Mesothelial cell of epicardium (in vitro differentiated cells): ENCODE data around the gene ASB4. TPM values are rescaled to one million over a fixed set of nuclear protein-coding genes. Genes with fewer than 3 reads are reported as not detected.
"Not testable (repeated sequence)": the region's sequence is repeated elsewhere in the genome, so short reads cannot be mapped to it uniquely, and the experiment has no call there.

Experiments used
- DNase-seq, 2 experiments: peaks; one replicate each; pipeline ENCODE4 v3.0.0; 2021; ENCODE audit warnings: low spot score in 2 of 2; ENCODE audit not compliant: unreplicated experiment in 2 of 2
- H3K27ac Mint-ChIP-seq: 2 replicates; pipeline ENCODE4 v1.8.0; 2021; ENCODE audit warnings: mixed read lengths
- H3K27me3 Mint-ChIP-seq: 2 replicates; pipeline ENCODE4 v1.8.0; 2021; ENCODE audit warnings: low read depth, mixed read lengths
- H3K36me3 Mint-ChIP-seq: 2 replicates; pipeline ENCODE4 v1.8.0; 2021; ENCODE audit warnings: mixed read lengths
- H3K4me1 Mint-ChIP-seq: 2 replicates; pipeline ENCODE4 v1.8.0; 2021; ENCODE audit warnings: mixed read lengths
- H3K4me3 Mint-ChIP-seq: 2 replicates; pipeline ENCODE4 v1.8.0; 2021; ENCODE audit warnings: mild to moderate bottlenecking, moderate library complexity, mixed read lengths
- H3K9me3 Mint-ChIP-seq: 2 replicates; pipeline ENCODE4 v1.8.0; 2021; ENCODE audit warnings: mixed read lengths
- CTCF ChIP-seq: fragments of 200-600 bp; sonication (generic); IDR thresholded peaks from one replicate; pipeline ENCODE4 v1.5.0; 2021; ENCODE audit warnings: antibody characterized with exemption; ENCODE audit not compliant: unreplicated experiment
- total RNA-seq: library from RNA; stranded (reverse); gene quantifications from 3 replicates; pipeline ENCODE4 v1.2.1, GENCODE V29; 2021

ASB4 gene
- total RNA-seq, 1 donor from 2014 or later, result 0.29 TPM

GRCh38 chr7:95545673-95546072 lies 59.9 kb downstream of the ASB4 start:
- peaks cover 5% of the 10 kb centered on the region for H3K27me3 Mint-ChIP-seq
- H3K36me3 Mint-ChIP-seq, result no peaks in the 10 kb centered on the region
- no peak overlapping the region for H3K4me3 Mint-ChIP-seq
- peaks cover 7% of the 10 kb centered on the region for H3K4me1 Mint-ChIP-seq
- H3K9me3 Mint-ChIP-seq, result no peaks in the 10 kb centered on the region
- TF ChIP-seq CTCF, result no peak
- no peak for DNase-seq
- H3K27ac Mint-ChIP-seq, result peak overlapping the region; percentile 2

GRCh38 chr7:95546647-95547046 lies 60.9 kb downstream of the ASB4 start:
- no peak for DNase-seq
- H3K9me3 Mint-ChIP-seq, result no peaks in the 10 kb centered on the region
- peaks cover 7% of the 10 kb centered on the region for H3K4me1 Mint-ChIP-seq
- no peak overlapping the region for H3K4me3 Mint-ChIP-seq
- no peak for TF ChIP-seq CTCF
- H3K27me3 Mint-ChIP-seq, result peaks cover 2% of the 10 kb centered on the region
- no peaks in the 10 kb centered on the region for H3K36me3 Mint-ChIP-seq
- H3K27ac Mint-ChIP-seq, result no peak overlapping the region

- no peak overlapping the region for H3K27ac Mint-ChIP-seq
- no peak for DNase-seq
- no peak for TF ChIP-seq CTCF
- H3K9me3 Mint-ChIP-seq, result no peaks in the 10 kb centered on the region
- H3K4me3 Mint-ChIP-seq, result no peak overlapping the region
- H3K36me3 Mint-ChIP-seq, result no peaks in the 10 kb centered on the region
- peaks cover 7% of the 10 kb centered on the region for H3K4me1 Mint-ChIP-seq
- no peaks in the 10 kb centered on the region for H3K27me3 Mint-ChIP-seq
These were observed 61.9 kb downstream of the ASB4 start for GRCh38 chr7:95547361-95548348.

- H3K27me3 Mint-ChIP-seq, result no peaks in the 10 kb centered on the region
- H3K4me3 Mint-ChIP-seq, result no peak overlapping the region
- TF ChIP-seq CTCF, result no peak
- H3K27ac Mint-ChIP-seq, result peak overlapping the region; percentile 30
- no peaks in the 10 kb centered on the region for H3K9me3 Mint-ChIP-seq
- H3K36me3 Mint-ChIP-seq, result no peaks in the 10 kb centered on the region
- H3K4me1 Mint-ChIP-seq, result peaks cover 7% of the 10 kb centered on the region
- no peak for DNase-seq
These were observed 64.2 kb downstream of the ASB4 start for GRCh38 chr7:95549818-95550529.

- no peak for DNase-seq
- Mint-ChIP-seq H3K9me3 (no peaks in the 10 kb centered on the region), H3K4me3 (no peak overlapping the region), H3K4me1 (peaks cover 3% of the 10 kb centered on the region), H3K36me3 (no peaks in the 10 kb centered on the region), H3K27me3 (no peaks in the 10 kb centered on the region), H3K27ac (no peak overlapping the region)
- TF ChIP-seq CTCF, result no peak
These were observed 64.8 kb downstream of the ASB4 start for GRCh38 chr7:95550546-95550945.

- H3K27me3 Mint-ChIP-seq, H3K36me3 Mint-ChIP-seq, H3K9me3 Mint-ChIP-seq, H3K4me1 Mint-ChIP-seq, DNase-seq, H3K27ac Mint-ChIP-seq, H3K4me3 Mint-ChIP-seq: not testable (repeated sequence)
These were observed 66.5 kb downstream of the ASB4 start for GRCh38 chr7:95552010-95552926.
